ENCODE measurements around the gene PUDP. TPM values are rescaled to one million over a fixed set of nuclear protein-coding genes. Genes with fewer than 3 reads are reported as not detected.

The PUDP gene
- total RNA-seq, 2 donors from 2014 or later = 3.4 to 12.7 TPM

DNA sequence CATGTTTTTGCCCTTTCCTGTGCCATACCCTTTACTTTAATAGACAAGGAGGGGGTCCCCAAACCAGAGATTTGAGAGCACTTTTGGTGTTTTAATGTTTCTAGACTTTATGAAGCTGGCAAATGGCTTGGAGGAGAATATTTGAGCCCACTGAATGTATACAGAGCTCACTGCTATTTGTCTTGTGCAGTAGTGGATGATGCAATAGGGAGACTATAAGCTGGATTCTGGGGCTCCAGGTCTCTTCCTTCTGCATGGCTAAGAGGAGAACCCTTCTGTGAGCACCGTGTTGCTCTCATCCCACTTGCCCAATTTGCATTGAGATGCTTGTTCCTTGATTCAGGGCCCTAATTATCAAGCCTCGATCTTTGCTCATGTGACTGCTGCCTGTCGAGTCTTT lies 8.9 kb upstream of the PUDP start:
- H3K27me3 ChIP-seq (replicated peaks; ENCODE audit: insufficient read depth) = no peaks in the 10 kb centered on the region
- H3K27ac ChIP-seq = no peak overlapping the region
- TF ChIP-seq, protein P1, sequence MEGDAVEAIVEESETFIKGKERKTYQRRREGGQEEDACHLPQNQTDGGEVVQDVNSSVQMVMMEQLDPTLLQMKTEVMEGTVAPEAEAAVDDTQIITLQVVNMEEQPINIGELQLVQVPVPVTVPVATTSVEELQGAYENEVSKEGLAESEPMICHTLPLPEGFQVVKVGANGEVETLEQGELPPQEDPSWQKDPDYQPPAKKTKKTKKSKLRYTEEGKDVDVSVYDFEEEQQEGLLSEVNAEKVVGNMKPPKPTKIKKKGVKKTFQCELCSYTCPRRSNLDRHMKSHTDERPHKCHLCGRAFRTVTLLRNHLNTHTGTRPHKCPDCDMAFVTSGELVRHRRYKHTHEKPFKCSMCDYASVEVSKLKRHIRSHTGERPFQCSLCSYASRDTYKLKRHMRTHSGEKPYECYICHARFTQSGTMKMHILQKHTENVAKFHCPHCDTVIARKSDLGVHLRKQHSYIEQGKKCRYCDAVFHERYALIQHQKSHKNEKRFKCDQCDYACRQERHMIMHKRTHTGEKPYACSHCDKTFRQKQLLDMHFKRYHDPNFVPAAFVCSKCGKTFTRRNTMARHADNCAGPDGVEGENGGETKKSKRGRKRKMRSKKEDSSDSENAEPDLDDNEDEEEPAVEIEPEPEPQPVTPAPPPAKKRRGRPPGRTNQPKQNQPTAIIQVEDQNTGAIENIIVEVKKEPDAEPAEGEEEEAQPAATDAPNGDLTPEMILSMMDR (IDR thresholded peaks at IDR 0.05) = no peak
- no peaks in the 10 kb centered on the region for H3K9me3 ChIP-seq
- no peak for ATAC-seq (ENCODE audit: insufficient number of reproducible peaks, low FRiP score, low read depth)
- no peak overlapping the region for H3K4me3 ChIP-seq
- H3K4me1 ChIP-seq (ENCODE audit: control insufficient read depth in 1 of 2, low read depth in 2 of 2) = no peaks in the 10 kb centered on the region
- no peak for DNase-seq (ENCODE audit: low spot score)
- no peaks in the 10 kb centered on the region for H3K36me3 ChIP-seq

GRCh38 chrX:7155163-7155562 lies 7.2 kb upstream of the PUDP start:
- no peak overlapping the region for H3K27ac ChIP-seq
- TF ChIP-seq, protein P1 (IDR thresholded peaks at IDR 0.05) = no peak
- H3K27me3 ChIP-seq (replicated peaks; ENCODE audit: insufficient read depth) = no peaks in the 10 kb centered on the region
- no peak for ATAC-seq (ENCODE audit: insufficient number of reproducible peaks, low FRiP score, low read depth)
- no peaks in the 10 kb centered on the region for H3K9me3 ChIP-seq
- H3K4me3 ChIP-seq = no peak overlapping the region
- H3K36me3 ChIP-seq = no peaks in the 10 kb centered on the region
- DNase-seq (ENCODE audit: low spot score) = no peak
- no peaks in the 10 kb centered on the region for H3K4me1 ChIP-seq (ENCODE audit: control insufficient read depth in 1 of 2, low read depth in 2 of 2)

DNA sequence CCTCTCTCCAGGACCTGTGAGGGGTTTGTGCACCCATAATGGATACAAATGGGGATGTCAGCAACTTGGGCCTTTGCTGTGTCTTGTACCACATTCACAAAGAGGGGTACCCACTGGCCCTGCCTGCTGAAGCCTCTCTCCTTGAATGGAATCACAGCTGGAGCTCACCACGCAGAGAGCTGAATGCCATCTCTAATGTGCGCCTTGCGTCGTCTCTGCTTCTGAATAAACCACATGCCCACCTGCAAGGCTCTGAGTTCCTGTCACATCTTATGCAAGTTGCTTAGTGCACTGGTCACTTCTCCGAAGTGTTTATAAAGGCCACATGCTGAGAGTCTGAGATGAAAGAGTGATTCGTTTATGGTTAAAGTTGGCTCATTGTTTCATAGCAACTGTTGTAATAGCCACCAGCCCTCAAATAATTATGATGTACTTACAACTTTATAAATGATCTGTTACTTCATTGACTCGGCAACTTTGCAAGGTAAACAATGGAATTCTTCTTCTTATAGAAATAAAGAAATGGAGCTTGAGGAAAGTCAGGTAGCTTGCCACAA lies 6.2 kb upstream of the PUDP start:
- TF ChIP-seq, protein P1 (IDR thresholded peaks at IDR 0.05) = no peak
- no peaks in the 10 kb centered on the region for H3K36me3 ChIP-seq
- H3K4me3 ChIP-seq = no peak overlapping the region
- no peak overlapping the region for H3K27ac ChIP-seq
- no peaks in the 10 kb centered on the region for H3K9me3 ChIP-seq
- H3K27me3 ChIP-seq (replicated peaks; ENCODE audit: insufficient read depth) = no peaks in the 10 kb centered on the region
- no peak for ATAC-seq (ENCODE audit: insufficient number of reproducible peaks, low FRiP score, low read depth)
- no peaks in the 10 kb centered on the region for H3K4me1 ChIP-seq (ENCODE audit: control insufficient read depth in 1 of 2, low read depth in 2 of 2)
- no peak for DNase-seq (ENCODE audit: low spot score)

DNA sequence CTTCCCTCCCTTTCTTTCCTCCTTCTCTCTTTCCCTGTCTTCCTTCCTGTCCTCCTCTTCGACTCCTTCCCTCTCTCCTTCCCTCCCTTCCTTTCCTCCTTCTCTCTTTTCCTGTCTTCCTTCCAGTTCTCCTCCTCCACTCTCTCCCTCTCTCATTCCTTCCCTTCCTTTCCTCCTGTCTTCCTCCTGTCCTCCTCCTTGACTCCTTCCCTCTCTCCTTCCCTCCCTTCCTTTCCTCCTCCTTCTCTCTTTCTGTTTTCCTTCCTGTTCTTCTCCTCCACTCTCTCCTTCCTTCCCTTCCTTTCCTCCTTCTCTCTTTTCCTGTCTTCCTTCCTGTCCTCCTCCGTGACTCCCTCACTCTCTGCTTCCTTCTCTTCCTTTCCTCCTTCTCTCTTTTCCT lies 5.3 kb upstream of the PUDP start:
- no peak for DNase-seq (ENCODE audit: low spot score)
- Histone ChIP-seq H3K4me1 (ENCODE audit: control insufficient read depth in 1 of 2, low read depth in 2 of 2) (no peaks in the 10 kb centered on the region), H3K27me3 (replicated peaks; ENCODE audit: insufficient read depth) (no peaks in the 10 kb centered on the region), H3K36me3 (no peaks in the 10 kb centered on the region), H3K4me3 (no peak overlapping the region), H3K27ac (no peak overlapping the region), H3K9me3 (no peaks in the 10 kb centered on the region)
- no peak for ATAC-seq (ENCODE audit: insufficient number of reproducible peaks, low FRiP score, low read depth)
- TF ChIP-seq, protein P1 (IDR thresholded peaks at IDR 0.05) = no peak

DNA sequence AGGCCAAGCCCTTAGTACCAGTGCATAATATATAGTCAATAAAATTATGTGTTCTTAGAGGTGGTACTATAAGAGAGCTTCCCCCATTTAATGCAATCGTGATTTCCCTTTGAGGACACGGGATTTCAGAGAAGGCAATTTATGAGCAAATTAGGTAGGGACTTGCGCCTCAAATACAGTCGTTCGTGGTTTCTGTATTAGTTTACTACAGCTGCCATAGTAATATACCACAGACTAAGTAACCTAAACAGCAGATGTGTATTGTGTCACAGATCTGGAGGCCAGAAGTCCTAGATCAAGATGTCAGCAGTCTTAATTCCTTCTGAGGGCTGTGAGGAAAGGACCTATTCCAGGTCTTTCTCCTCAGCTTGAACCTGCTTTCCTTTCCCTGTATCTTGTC lies 1.5 kb upstream of the PUDP start:
- no peaks in the 10 kb centered on the region for H3K27me3 ChIP-seq (replicated peaks; ENCODE audit: insufficient read depth)
- TF ChIP-seq, protein P1 (IDR thresholded peaks at IDR 0.05) = no peak
- no peaks in the 10 kb centered on the region for H3K36me3 ChIP-seq
- no peak overlapping the region for H3K4me3 ChIP-seq
- H3K9me3 ChIP-seq = no peaks in the 10 kb centered on the region
- ATAC-seq (ENCODE audit: insufficient number of reproducible peaks, low FRiP score, low read depth) (no peak), DNase-seq (ENCODE audit: low spot score) (no peak)
- no peak overlapping the region for H3K27ac ChIP-seq
- H3K4me1 ChIP-seq (ENCODE audit: control insufficient read depth in 1 of 2, low read depth in 2 of 2) = no peaks in the 10 kb centered on the region

All from thoracic aorta (tissue), 2 donors.